ENCODE data around the gene SMAD7. TPM values are rescaled to one million over a fixed set of nuclear protein-coding genes. Genes with fewer than 3 reads are reported as not detected.

SMAD7 gene
- total RNA-seq, 5 donors from 2014 or later (not counting 1 experiment from before 2014, with no cell fraction given), result 28.5 to 138 (median 57.7) TPM

GRCh38 chr18:48913775-48914174 is 37.0 kb downstream of the SMAD7 start:
- Mint-ChIP-seq H3K36me3 (no peaks in the 10 kb centered on the region), H3K27me3 (no peaks in the 10 kb centered on the region), H3K4me3 (no peak overlapping the region), H3K9me3 (no peaks in the 10 kb centered on the region), H3K27ac (no peak overlapping the region), H3K4me1 (peaks cover 22 to 34% (median 31%) of the 10 kb centered on the region in 3 donors)
- CTCF ChIA-PET, result interaction anchor here (0.6 to 1.2 kb wide), 6 partner anchors 16 to 196 kb away, joined by 3 to 5 read pairs (median 3); no protein-coding TSS in a partner anchor
- 82% methylated on average over 3 of the region's 3 CpGs for WGBS (ENCODE audit: insufficient coverage)
- Histone ChIP-seq H3K9me3 (no peaks in the 10 kb centered on the region), H3K27me3 (replicated peaks in 1 of 2; ENCODE audit: control insufficient read depth in 2 of 2, extremely low read depth in 1 of 2, insufficient read depth in 2 of 2, low read length in 1 of 2) (no peaks in the 10 kb centered on the region), H3K27ac (ENCODE audit: low read length) (no peak overlapping the region), H3K4me1 (ENCODE audit: control insufficient read depth in 1 of 2, extremely low read depth in 1 of 2, insufficient read depth in 2 of 2, low read length in 2 of 2) (peaks cover 6 to 29% of the 10 kb centered on the region in 2 experiments), H3K36me3 (ENCODE audit: control insufficient read depth in 2 of 2, extremely low read depth in 1 of 2, insufficient read depth in 1 of 2, low read length in 1 of 2) (no peaks in the 10 kb centered on the region), H3K4me3 (ENCODE audit: control insufficient read depth in 1 of 2, extremely low read depth in 1 of 2, low read length in 1 of 2) (no peak overlapping the region)
- no peak for ATAC-seq (replicated peaks in 1 of 4)
- no peak for DNase-seq
- POLR2A ChIA-PET, result interaction anchor here (0.5 to 0.6 kb wide), 4 partner anchors 66 to 130 kb away, joined by 3 read pairs; no protein-coding TSS in a partner anchor

GRCh38 chr18:48913201-48913600 is 37.6 kb downstream of the SMAD7 start:
- ATAC-seq (replicated peaks in 1 of 4), result peak; percentile 65 to 76 (median 72)
- H3K9me3 ChIP-seq, result no peaks in the 10 kb centered on the region
- Mint-ChIP-seq H3K4me1 (peaks cover 24 to 37% (median 34%) of the 10 kb centered on the region in 3 donors), H3K36me3 (no peaks in the 10 kb centered on the region), H3K27me3 (no peaks in the 10 kb centered on the region), H3K9me3 (no peaks in the 10 kb centered on the region), H3K27ac (peak overlapping the region in 1 of 2 donors; percentile 57), H3K4me3 (no peak overlapping the region)
- DNase-seq, result peak in 33 of 35 experiments; percentile 20 to 73 (median 44)
- CTCF ChIA-PET, result interaction anchor here (0.6 to 1.4 kb wide), 9 partner anchors 17 to 898 kb away, joined by 3 to 5 read pairs (median 3); no protein-coding TSS in a partner anchor
- H3K27ac ChIP-seq (ENCODE audit: low read length), result no peak overlapping the region
- 69% methylated on average over 2 of the region's 5 CpGs for WGBS (ENCODE audit: insufficient coverage)
- peaks cover 6 to 29% of the 10 kb centered on the region in 2 experiments for H3K4me1 ChIP-seq (ENCODE audit: control insufficient read depth in 1 of 2, extremely low read depth in 1 of 2, insufficient read depth in 2 of 2, low read length in 2 of 2)
- H3K36me3 ChIP-seq (ENCODE audit: control insufficient read depth in 2 of 2, extremely low read depth in 1 of 2, insufficient read depth in 1 of 2, low read length in 1 of 2), result no peaks in the 10 kb centered on the region
- H3K4me3 ChIP-seq (ENCODE audit: control insufficient read depth in 1 of 2, extremely low read depth in 1 of 2, low read length in 1 of 2), result no peak overlapping the region
- no peaks in the 10 kb centered on the region for H3K27me3 ChIP-seq (replicated peaks in 1 of 2; ENCODE audit: control insufficient read depth in 2 of 2, extremely low read depth in 1 of 2, insufficient read depth in 2 of 2, low read length in 1 of 2)
- POLR2A ChIA-PET, result interaction anchor here in 1 of 2 donors (0.6 kb wide), 1 partner anchor 103 kb away, joined by 3 read pairs; no protein-coding TSS in a partner anchor

- no peaks in the 10 kb centered on the region for H3K27me3 ChIP-seq (replicated peaks in 1 of 2; ENCODE audit: control insufficient read depth in 2 of 2, extremely low read depth in 1 of 2, insufficient read depth in 2 of 2, low read length in 1 of 2)
- WGBS (ENCODE audit: insufficient coverage), result 98% methylated on average over 16 of the region's 17 CpGs
- H3K4me1 ChIP-seq (ENCODE audit: control insufficient read depth in 1 of 2, extremely low read depth in 1 of 2, insufficient read depth in 2 of 2, low read length in 2 of 2), result peaks cover 6 to 29% of the 10 kb centered on the region in 2 experiments
- DNase-seq (no peak), ATAC-seq (replicated peaks in 1 of 4) (no peak)
- Mint-ChIP-seq H3K4me3 (no peak overlapping the region), H3K27me3 (no peaks in the 10 kb centered on the region), H3K9me3 (no peaks in the 10 kb centered on the region), H3K36me3 (no peaks in the 10 kb centered on the region), H3K4me1 (peaks cover 24 to 31% (median 28%) of the 10 kb centered on the region in 3 donors), H3K27ac (no peak overlapping the region)
- ChIA-PET POLR2A (no interaction called here), CTCF (interaction anchor here (0.7 to 1.2 kb wide), 2 partner anchors 31 to 134 kb away, joined by 3 read pairs; no protein-coding TSS in a partner anchor)
- H3K36me3 ChIP-seq (ENCODE audit: control insufficient read depth in 2 of 2, extremely low read depth in 1 of 2, insufficient read depth in 1 of 2, low read length in 1 of 2), result no peaks in the 10 kb centered on the region
- H3K9me3 ChIP-seq, result no peaks in the 10 kb centered on the region
- H3K4me3 ChIP-seq (ENCODE audit: control insufficient read depth in 1 of 2, extremely low read depth in 1 of 2, low read length in 1 of 2), result no peak overlapping the region
- H3K27ac ChIP-seq (ENCODE audit: low read length), result no peak overlapping the region
Observed at GRCh38 chr18:48910972-48911545, 39.7 kb downstream of the SMAD7 start.

GRCh38 chr18:48909721-48910120 is 41.0 kb downstream of the SMAD7 start:
- Mint-ChIP-seq H3K27me3 (no peaks in the 10 kb centered on the region), H3K4me1 (peaks cover 24 to 28% (median 27%) of the 10 kb centered on the region in 3 donors), H3K27ac (peak overlapping the region in 1 of 2 donors; percentile 16), H3K9me3 (peaks cover 0 to 9% (median 0%) of the 10 kb centered on the region in 3 donors), H3K4me3 (peak overlapping the region in 1 of 3 donors; percentile 40), H3K36me3 (no peaks in the 10 kb centered on the region)
- Histone ChIP-seq H3K4me3 (ENCODE audit: control insufficient read depth in 1 of 2, extremely low read depth in 1 of 2, low read length in 1 of 2) (no peak overlapping the region), H3K27ac (ENCODE audit: low read length) (no peak overlapping the region), H3K27me3 (replicated peaks in 1 of 2; ENCODE audit: control insufficient read depth in 2 of 2, extremely low read depth in 1 of 2, insufficient read depth in 2 of 2, low read length in 1 of 2) (peaks cover 0 to 2% of the 10 kb centered on the region in 2 experiments), H3K36me3 (ENCODE audit: control insufficient read depth in 2 of 2, extremely low read depth in 1 of 2, insufficient read depth in 1 of 2, low read length in 1 of 2) (no peaks in the 10 kb centered on the region), H3K9me3 (peaks cover 3% of the 10 kb centered on the region), H3K4me1 (ENCODE audit: control insufficient read depth in 1 of 2, extremely low read depth in 1 of 2, insufficient read depth in 2 of 2, low read length in 2 of 2) (peaks cover 6 to 29% of the 10 kb centered on the region in 2 experiments)
- ChIA-PET POLR2A (no interaction called here), CTCF (interaction anchor here (0.6 to 0.7 kb wide), 2 partner anchors 145 to 1570 kb away, joined by 3 to 4 read pairs; no protein-coding TSS in a partner anchor)
- ATAC-seq (replicated peaks in 1 of 4) (peak; percentile 71 to 79 (median 78)), DNase-seq (peak in 2 of 35 experiments; percentile 31 to 50)
- WGBS (ENCODE audit: insufficient coverage), result no CpG with 5 or more reads among the region's 6 CpGs

GRCh38 chr18:48908916-48909315 is 41.8 kb downstream of the SMAD7 start:
- peaks cover 4 to 17% (median 7%) of the 10 kb centered on the region in 3 donors for H3K9me3 Mint-ChIP-seq
- Histone ChIP-seq H3K9me3 (peaks cover 3% of the 10 kb centered on the region), H3K36me3 (ENCODE audit: control insufficient read depth in 2 of 2, extremely low read depth in 1 of 2, insufficient read depth in 1 of 2, low read length in 1 of 2) (no peaks in the 10 kb centered on the region), H3K27ac (ENCODE audit: low read length) (no peak overlapping the region), H3K27me3 (replicated peaks in 1 of 2; ENCODE audit: control insufficient read depth in 2 of 2, extremely low read depth in 1 of 2, insufficient read depth in 2 of 2, low read length in 1 of 2) (peaks cover 0 to 3% of the 10 kb centered on the region in 2 experiments), H3K4me3 (ENCODE audit: control insufficient read depth in 1 of 2, extremely low read depth in 1 of 2, low read length in 1 of 2) (no peak overlapping the region), H3K4me1 (ENCODE audit: control insufficient read depth in 1 of 2, extremely low read depth in 1 of 2, insufficient read depth in 2 of 2, low read length in 2 of 2) (peaks cover 6 to 29% of the 10 kb centered on the region in 2 experiments)
- 79% methylated on average over 2 of the region's 3 CpGs for WGBS (ENCODE audit: insufficient coverage)
- ATAC-seq (replicated peaks in 1 of 4) (no peak), DNase-seq (no peak)
- peaks cover 7% of the 10 kb centered on the region for H3K36me3 Mint-ChIP-seq
- ChIA-PET CTCF (interaction anchor here (0.6 to 0.7 kb wide), 2 partner anchors 145 to 252 kb away, joined by 3 to 4 read pairs; no protein-coding TSS in a partner anchor), POLR2A (interaction anchor here in 1 of 2 donors (0.5 kb wide), 1 partner anchor 33 kb away, joined by 3 read pairs; no protein-coding TSS in a partner anchor)
- no peaks in the 10 kb centered on the region for H3K27me3 Mint-ChIP-seq
- no peak overlapping the region for H3K4me3 Mint-ChIP-seq
- H3K4me1 Mint-ChIP-seq, result peaks cover 24 to 28% (median 27%) of the 10 kb centered on the region in 3 donors
- no peak overlapping the region for H3K27ac Mint-ChIP-seq

GRCh38 chr18:48905513-48905912 is 45.3 kb downstream of the SMAD7 start:
- H3K4me1 Mint-ChIP-seq, result peaks cover 16 to 21% (median 17%) of the 10 kb centered on the region in 3 donors
- H3K36me3 ChIP-seq (ENCODE audit: control insufficient read depth in 2 of 2, extremely low read depth in 1 of 2, insufficient read depth in 1 of 2, low read length in 1 of 2), result no peaks in the 10 kb centered on the region
- WGBS (ENCODE audit: insufficient coverage), result no CpG with 5 or more reads among the region's 1 CpG
- CTCF ChIA-PET, result interaction anchor here in 1 of 2 donors (0.6 kb wide), 1 partner anchor 843 kb away, joined by 4 read pairs; no protein-coding TSS in a partner anchor
- H3K4me1 ChIP-seq (ENCODE audit: control insufficient read depth in 1 of 2, extremely low read depth in 1 of 2, insufficient read depth in 2 of 2, low read length in 2 of 2), result peaks cover 6 to 15% of the 10 kb centered on the region in 2 experiments
- no peak overlapping the region for H3K4me3 Mint-ChIP-seq
- no peak overlapping the region for H3K27ac ChIP-seq (ENCODE audit: low read length)
- peaks cover 3% of the 10 kb centered on the region for H3K9me3 ChIP-seq
- peaks cover 4 to 18% (median 7%) of the 10 kb centered on the region in 3 donors for H3K9me3 Mint-ChIP-seq
- H3K4me3 ChIP-seq (ENCODE audit: control insufficient read depth in 1 of 2, extremely low read depth in 1 of 2, low read length in 1 of 2), result no peak overlapping the region
- no peak for DNase-seq
- no peaks in the 10 kb centered on the region for H3K27me3 Mint-ChIP-seq
- H3K27ac Mint-ChIP-seq, result no peak overlapping the region
- H3K27me3 ChIP-seq (replicated peaks in 1 of 2; ENCODE audit: control insufficient read depth in 2 of 2, extremely low read depth in 1 of 2, insufficient read depth in 2 of 2, low read length in 1 of 2), result peaks cover 0 to 9% of the 10 kb centered on the region in 2 experiments
- peaks cover 7% of the 10 kb centered on the region for H3K36me3 Mint-ChIP-seq
- no peak for ATAC-seq (replicated peaks in 1 of 4)
- POLR2A ChIA-PET, result no interaction called here

Data from T-cell (primary cell).